ENCODE measurements around the gene ANKRD1.

DNA sequence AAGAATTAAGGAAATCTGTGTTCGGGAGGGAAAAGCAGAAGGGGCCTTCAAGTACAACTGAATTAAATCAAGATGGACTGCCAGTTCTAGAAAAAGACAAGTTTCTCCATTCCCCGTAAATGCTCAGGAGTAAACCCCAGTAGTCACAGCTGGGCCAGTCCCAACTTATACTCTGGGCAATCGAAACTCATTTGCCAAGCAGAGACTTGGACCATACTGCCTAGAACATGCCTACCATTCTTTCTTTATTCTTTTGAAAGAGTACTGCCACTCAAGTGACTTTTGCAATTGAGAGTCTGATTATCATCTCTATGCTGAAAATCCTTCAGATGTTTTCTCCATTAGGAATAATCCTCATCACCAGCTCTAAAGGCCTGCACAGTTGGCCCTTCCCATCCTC, 27.7 kb downstream of the ANKRD1 start:
- no peak for TF ChIP-seq GATA2 (IDR thresholded peaks at IDR 0.05; ENCODE audit: low read depth, low read length)
- TF ChIP-seq GATA3 (IDR thresholded peaks at IDR 0.05; ENCODE audit: low read depth, low read length): no peak
